ENCODE measurements around the gene FRMD5. TPM values are rescaled to one million over a fixed set of nuclear protein-coding genes. Genes with fewer than 3 reads are reported as not detected.

The FRMD5 gene
- polyA plus RNA-seq, 4 donors, result 0.49 to 1.1 (median 0.81) TPM; not detected in 1

DNA sequence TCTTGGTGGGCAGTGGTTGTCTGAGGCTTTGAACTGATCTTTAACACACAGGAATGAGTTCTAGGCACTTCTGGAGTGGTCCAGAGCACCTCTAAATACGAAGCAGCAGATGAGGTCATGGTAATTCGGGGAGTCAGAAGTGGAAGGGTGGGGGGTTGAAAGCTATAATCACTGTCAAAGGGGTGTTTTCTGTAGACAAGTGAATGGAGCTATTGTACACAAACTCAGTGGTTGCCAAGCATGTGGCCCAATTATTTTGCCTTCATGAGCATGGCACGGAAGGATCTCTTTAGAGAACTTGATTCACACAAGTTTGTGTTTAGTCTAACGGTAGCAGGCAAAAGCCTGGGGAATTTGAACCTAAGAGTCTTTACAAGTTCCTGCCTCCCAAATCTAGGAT lies 6.3 kb downstream of the FRMD5 start:
- DNase-seq (no peak), FAIRE-seq (no peak)
- peaks cover 0 to 8% (median 8%) of the 10 kb centered on the region in 3 donors for H3K27me3 ChIP-seq (ENCODE audit: control insufficient read depth in 3 of 3, insufficient read depth in 3 of 3, low read length in 3 of 3)
- 86 to 92% (median 87%) methylated on average over 4 of the region's 4 CpGs for WGBS, 3 donors
- H3K27ac ChIP-seq (ENCODE audit: low read depth in 1 of 3, low read length in 2 of 3), result no peak overlapping the region
- no peaks in the 10 kb centered on the region for H3K36me3 ChIP-seq (ENCODE audit: control insufficient read depth in 3 of 3, insufficient read depth in 2 of 3, low read depth in 1 of 3, low read length in 3 of 3)
- H3K9me3 ChIP-seq (ENCODE audit: control insufficient read depth in 2 of 2, insufficient read depth in 1 of 2, low read depth in 1 of 2, low read length in 1 of 2), result no peaks in the 10 kb centered on the region
- H3K4me1 ChIP-seq (ENCODE audit: control insufficient read depth in 3 of 3, insufficient read depth in 2 of 3, low read depth in 1 of 3, low read length in 2 of 3), result peaks cover 0 to 4% (median 0%) of the 10 kb centered on the region in 3 donors
- H3K4me3 ChIP-seq (ENCODE audit: low read depth in 1 of 3, low read length in 3 of 3), result no peak overlapping the region

DNA sequence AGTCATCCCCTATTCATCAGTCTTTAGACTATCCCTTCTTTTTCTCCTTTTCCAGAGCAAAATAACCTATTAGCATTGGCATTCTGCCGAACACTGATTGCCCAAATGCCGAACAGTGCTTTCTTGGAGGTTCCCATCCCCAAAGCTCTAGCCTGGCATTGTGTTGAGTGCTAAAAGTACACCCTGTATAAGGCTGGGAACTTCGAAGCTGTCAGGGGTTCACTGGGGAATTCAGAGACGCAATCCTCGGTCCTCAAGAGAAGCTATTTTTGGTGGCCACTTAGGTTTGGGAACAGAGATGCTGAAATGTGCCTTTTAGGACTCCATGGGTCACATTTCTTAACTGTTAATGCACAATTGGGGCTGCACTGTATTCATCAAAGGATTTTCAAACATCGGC lies 8.4 kb downstream of the FRMD5 start:
- 83 to 92% (median 90%) methylated on average over 6 of the region's 6 CpGs for WGBS, 3 donors
- no peak overlapping the region for H3K4me3 ChIP-seq (ENCODE audit: low read depth in 1 of 3, low read length in 3 of 3)
- no peaks in the 10 kb centered on the region for H3K9me3 ChIP-seq (ENCODE audit: control insufficient read depth in 2 of 2, insufficient read depth in 1 of 2, low read depth in 1 of 2, low read length in 1 of 2)
- FAIRE-seq (no peak), DNase-seq (no peak)
- no peaks in the 10 kb centered on the region for H3K4me1 ChIP-seq (ENCODE audit: control insufficient read depth in 3 of 3, insufficient read depth in 2 of 3, low read depth in 1 of 3, low read length in 2 of 3)
- H3K27me3 ChIP-seq (ENCODE audit: control insufficient read depth in 3 of 3, insufficient read depth in 3 of 3, low read length in 3 of 3), result peaks cover 0 to 4% (median 4%) of the 10 kb centered on the region in 3 donors
- no peaks in the 10 kb centered on the region for H3K36me3 ChIP-seq (ENCODE audit: control insufficient read depth in 3 of 3, insufficient read depth in 2 of 3, low read depth in 1 of 3, low read length in 3 of 3)
- no peak overlapping the region for H3K27ac ChIP-seq (ENCODE audit: low read depth in 1 of 3, low read length in 2 of 3)

DNA sequence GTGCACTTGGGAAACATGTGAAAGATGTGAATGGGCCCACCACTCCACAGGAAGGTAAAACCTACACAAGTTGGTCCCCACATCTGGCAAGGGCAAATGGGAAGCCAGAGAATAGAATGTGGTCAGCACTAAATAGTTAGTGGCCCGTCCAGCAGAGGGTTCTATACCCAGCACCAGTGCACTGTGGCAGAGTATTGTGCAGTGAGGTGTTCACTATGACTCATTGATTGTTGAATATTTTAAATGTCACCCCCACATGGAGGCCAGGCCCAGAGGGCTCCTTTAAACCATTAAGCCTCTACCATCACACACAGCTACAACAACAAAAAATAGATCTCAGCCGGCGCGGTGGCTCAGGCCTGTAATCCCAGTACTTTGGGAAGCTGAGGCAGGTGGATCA lies 11.7 kb downstream of the FRMD5 start:
- Histone ChIP-seq H3K27me3 (ENCODE audit: control insufficient read depth in 3 of 3, insufficient read depth in 3 of 3, low read length in 3 of 3) (no peaks in the 10 kb centered on the region), H3K36me3 (ENCODE audit: control insufficient read depth in 3 of 3, insufficient read depth in 2 of 3, low read depth in 1 of 3, low read length in 3 of 3) (no peaks in the 10 kb centered on the region), H3K27ac (ENCODE audit: low read depth in 1 of 3, low read length in 2 of 3) (no peak overlapping the region), H3K4me3 (ENCODE audit: low read depth in 1 of 3, low read length in 3 of 3) (no peak overlapping the region), H3K4me1 (ENCODE audit: control insufficient read depth in 3 of 3, insufficient read depth in 2 of 3, low read depth in 1 of 3, low read length in 2 of 3) (no peaks in the 10 kb centered on the region), H3K9me3 (ENCODE audit: control insufficient read depth in 2 of 2, insufficient read depth in 1 of 2, low read depth in 1 of 2, low read length in 1 of 2) (no peaks in the 10 kb centered on the region)
- DNase-seq (no peak), FAIRE-seq (no peak)
- WGBS, 3 donors, result 90 to 96% (median 95%) methylated on average over 4 of the region's 4 CpGs

DNA sequence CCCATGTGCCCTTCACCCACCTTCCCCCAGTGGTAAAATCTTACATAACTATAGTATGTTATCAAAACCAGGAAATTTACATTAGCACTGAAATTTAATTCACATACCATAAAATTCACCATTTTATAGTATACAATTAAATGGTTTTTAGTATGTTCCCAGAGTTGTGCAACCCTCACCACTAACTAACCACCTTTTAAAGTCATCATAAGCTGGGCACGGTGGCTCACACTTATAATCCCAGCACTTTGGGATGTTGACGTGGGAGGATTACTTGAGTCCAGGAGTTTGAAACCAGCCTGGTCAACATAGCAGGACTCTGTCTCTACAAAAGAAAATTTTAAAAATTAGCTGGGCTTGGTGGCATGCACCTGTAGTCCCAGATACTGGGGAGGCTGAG lies 13.7 kb downstream of the FRMD5 start:
- no peak for DNase-seq
- H3K36me3 ChIP-seq (ENCODE audit: control insufficient read depth in 3 of 3, insufficient read depth in 2 of 3, low read depth in 1 of 3, low read length in 3 of 3), result no peaks in the 10 kb centered on the region

DNA sequence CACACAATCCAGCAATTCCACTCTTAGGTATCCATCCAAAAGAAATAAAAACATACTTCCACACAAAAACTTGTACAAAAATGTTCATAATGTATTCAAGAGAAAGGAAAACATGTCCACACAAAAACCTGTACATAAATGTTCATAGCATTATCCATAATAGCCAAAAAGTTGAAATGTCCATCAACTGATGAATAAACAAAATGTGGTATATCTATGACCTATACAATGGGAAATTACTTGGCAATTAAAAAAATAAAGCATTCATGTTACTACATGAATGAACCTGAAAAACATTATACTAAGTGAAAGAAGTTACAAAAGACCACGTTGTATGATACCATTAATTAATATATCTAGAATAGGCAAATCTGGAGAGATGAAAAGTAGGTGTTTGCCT lies 17.9 kb downstream of the FRMD5 start:
- Histone ChIP-seq H3K27ac (ENCODE audit: low read depth in 1 of 3, low read length in 2 of 3) (no peak overlapping the region), H3K27me3 (ENCODE audit: control insufficient read depth in 3 of 3, insufficient read depth in 3 of 3, low read length in 3 of 3) (no peaks in the 10 kb centered on the region), H3K4me1 (ENCODE audit: control insufficient read depth in 3 of 3, insufficient read depth in 2 of 3, low read depth in 1 of 3, low read length in 2 of 3) (no peaks in the 10 kb centered on the region), H3K9me3 (ENCODE audit: control insufficient read depth in 2 of 2, insufficient read depth in 1 of 2, low read depth in 1 of 2, low read length in 1 of 2) (no peaks in the 10 kb centered on the region), H3K4me3 (ENCODE audit: low read depth in 1 of 3, low read length in 3 of 3) (no peak overlapping the region), H3K36me3 (ENCODE audit: control insufficient read depth in 3 of 3, insufficient read depth in 2 of 3, low read depth in 1 of 3, low read length in 3 of 3) (no peaks in the 10 kb centered on the region)
- DNase-seq (no peak), FAIRE-seq (no peak)
- 65 to 68% (median 67%) methylated on average over 1 of the region's 1 CpG for WGBS, 3 donors

More for the DNA sequence above, 13.7 kb downstream of the FRMD5 start:
- WGBS, 3 donors, result 80 to 85% (median 81%) methylated on average over 2 of the region's 2 CpGs
- Histone ChIP-seq H3K4me3 (ENCODE audit: low read depth in 1 of 3, low read length in 3 of 3) (no peak overlapping the region), H3K4me1 (ENCODE audit: control insufficient read depth in 3 of 3, insufficient read depth in 2 of 3, low read depth in 1 of 3, low read length in 2 of 3) (no peaks in the 10 kb centered on the region), H3K9me3 (ENCODE audit: control insufficient read depth in 2 of 2, insufficient read depth in 1 of 2, low read depth in 1 of 2, low read length in 1 of 2) (no peaks in the 10 kb centered on the region), H3K27me3 (ENCODE audit: control insufficient read depth in 3 of 3, insufficient read depth in 3 of 3, low read length in 3 of 3) (no peaks in the 10 kb centered on the region), H3K27ac (ENCODE audit: low read depth in 1 of 3, low read length in 2 of 3) (no peak overlapping the region)
- FAIRE-seq, result no peak

DNA sequence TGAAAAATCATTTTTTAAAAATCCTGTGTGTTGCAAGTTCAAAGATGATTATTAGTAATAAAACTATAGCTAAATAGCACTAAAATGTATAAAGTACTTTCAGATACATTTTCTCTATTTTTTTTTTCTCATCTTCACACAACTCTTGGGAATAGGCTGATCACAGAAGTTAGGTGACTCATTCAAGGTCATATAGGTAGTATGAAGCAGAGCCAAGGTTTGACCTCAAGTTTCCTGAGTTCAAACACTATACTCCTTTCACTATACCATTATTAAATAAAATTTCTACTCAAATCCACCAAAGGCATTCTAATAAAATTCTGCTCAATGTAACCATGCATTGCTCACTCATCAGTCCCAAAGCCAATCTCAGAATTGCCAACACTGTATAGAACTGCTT lies 21.3 kb downstream of the FRMD5 start:
- DNase-seq (no peak), FAIRE-seq (no peak)
- H3K27ac ChIP-seq (ENCODE audit: low read depth in 1 of 3, low read length in 2 of 3), result no peak overlapping the region
- H3K36me3 ChIP-seq (ENCODE audit: control insufficient read depth in 3 of 3, insufficient read depth in 2 of 3, low read depth in 1 of 3, low read length in 3 of 3), result no peaks in the 10 kb centered on the region
- H3K27me3 ChIP-seq (ENCODE audit: control insufficient read depth in 3 of 3, insufficient read depth in 3 of 3, low read length in 3 of 3), result no peaks in the 10 kb centered on the region
- H3K9me3 ChIP-seq (ENCODE audit: control insufficient read depth in 2 of 2, insufficient read depth in 1 of 2, low read depth in 1 of 2, low read length in 1 of 2), result no peaks in the 10 kb centered on the region
- no peaks in the 10 kb centered on the region for H3K4me1 ChIP-seq (ENCODE audit: control insufficient read depth in 3 of 3, insufficient read depth in 2 of 3, low read depth in 1 of 3, low read length in 2 of 3)
- no peak overlapping the region for H3K4me3 ChIP-seq (ENCODE audit: low read depth in 1 of 3, low read length in 3 of 3)

DNA sequence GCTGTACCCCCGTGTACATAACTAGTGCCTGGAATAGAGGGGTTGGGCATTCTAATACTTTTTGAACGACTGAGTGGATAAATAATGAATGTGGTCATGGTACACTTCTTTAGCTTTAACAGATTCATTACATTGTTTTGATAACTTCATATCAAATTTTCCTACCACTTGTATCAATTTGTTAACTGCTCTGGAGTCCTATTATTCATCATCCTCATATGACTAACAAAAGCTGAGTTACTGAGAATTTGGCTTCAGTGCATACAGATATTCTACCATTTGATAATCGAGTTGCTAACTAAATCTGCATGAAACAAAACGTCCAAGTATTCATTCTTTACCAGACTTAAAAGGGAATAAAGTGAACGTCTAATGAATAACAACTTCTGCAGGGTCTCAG lies 31.7 kb downstream of the FRMD5 start:
- H3K4me3 ChIP-seq (ENCODE audit: low read depth in 1 of 3, low read length in 3 of 3), result no peak overlapping the region
- H3K9me3 ChIP-seq (ENCODE audit: control insufficient read depth in 2 of 2, insufficient read depth in 1 of 2, low read depth in 1 of 2, low read length in 1 of 2), result no peaks in the 10 kb centered on the region
- WGBS, 3 donors, result 58 to 71% (median 66%) methylated on average over 5 of the region's 5 CpGs
- FAIRE-seq (no peak), DNase-seq (no peak)
- no peak overlapping the region for H3K27ac ChIP-seq (ENCODE audit: low read depth in 1 of 3, low read length in 2 of 3)
- no peaks in the 10 kb centered on the region for H3K4me1 ChIP-seq (ENCODE audit: control insufficient read depth in 3 of 3, insufficient read depth in 2 of 3, low read depth in 1 of 3, low read length in 2 of 3)
- H3K27me3 ChIP-seq (ENCODE audit: control insufficient read depth in 3 of 3, insufficient read depth in 3 of 3, low read length in 3 of 3), result no peaks in the 10 kb centered on the region
- H3K36me3 ChIP-seq (ENCODE audit: control insufficient read depth in 3 of 3, insufficient read depth in 2 of 3, low read depth in 1 of 3, low read length in 3 of 3), result no peaks in the 10 kb centered on the region

DNA sequence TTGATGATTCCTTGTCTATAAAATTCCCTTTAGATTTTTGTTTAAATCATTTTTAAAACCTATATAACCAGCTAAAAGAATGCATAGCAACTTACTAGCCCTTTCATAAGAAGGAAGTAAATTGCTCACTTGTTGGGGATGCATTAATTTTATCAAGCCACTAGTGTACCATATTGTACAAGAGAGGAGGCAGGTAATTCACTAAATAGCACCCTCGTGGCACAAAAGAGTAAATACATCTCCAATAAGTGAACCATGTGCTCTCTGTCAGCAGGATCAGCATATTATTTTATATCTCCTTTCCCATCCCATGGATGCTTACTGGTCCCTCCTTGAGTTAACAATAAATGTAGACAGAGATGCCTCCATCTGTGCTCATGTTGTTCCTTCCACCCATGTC lies 34.3 kb downstream of the FRMD5 start:
- H3K4me1 ChIP-seq (ENCODE audit: control insufficient read depth in 3 of 3, insufficient read depth in 2 of 3, low read depth in 1 of 3, low read length in 2 of 3), result no peaks in the 10 kb centered on the region
- H3K27ac ChIP-seq (ENCODE audit: low read depth in 1 of 3, low read length in 2 of 3), result no peak overlapping the region
- no peaks in the 10 kb centered on the region for H3K36me3 ChIP-seq (ENCODE audit: control insufficient read depth in 3 of 3, insufficient read depth in 2 of 3, low read depth in 1 of 3, low read length in 3 of 3)
- H3K27me3 ChIP-seq (ENCODE audit: control insufficient read depth in 3 of 3, insufficient read depth in 3 of 3, low read length in 3 of 3), result no peaks in the 10 kb centered on the region
- 76 to 95% (median 80%) methylated on average over 1 of the region's 1 CpG for WGBS, 3 donors
- no peaks in the 10 kb centered on the region for H3K9me3 ChIP-seq (ENCODE audit: control insufficient read depth in 2 of 2, insufficient read depth in 1 of 2, low read depth in 1 of 2, low read length in 1 of 2)
- no peak for FAIRE-seq
- no peak overlapping the region for H3K4me3 ChIP-seq (ENCODE audit: low read depth in 1 of 3, low read length in 3 of 3)
- DNase-seq, result no peak

DNA sequence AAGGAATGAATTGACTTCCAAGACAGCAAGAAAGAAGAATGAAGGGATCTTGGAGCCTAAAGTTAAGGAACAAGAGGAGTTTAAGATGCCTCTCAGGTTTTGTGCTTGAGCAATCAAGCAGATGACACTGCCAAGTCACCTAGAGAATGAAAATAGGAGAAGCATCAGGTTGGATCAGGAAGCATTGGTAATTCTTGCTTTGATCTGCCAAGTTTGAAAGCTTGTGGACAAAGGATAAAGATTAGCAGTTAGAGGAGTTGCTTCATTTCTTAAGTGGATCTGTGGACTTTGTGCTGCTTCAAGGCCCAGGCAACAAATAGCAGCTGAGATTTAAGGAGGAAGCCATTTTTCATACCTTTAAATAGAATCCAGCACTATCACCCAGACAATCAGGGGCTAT lies 35.6 kb downstream of the FRMD5 start:
- Histone ChIP-seq H3K4me1 (ENCODE audit: control insufficient read depth in 3 of 3, insufficient read depth in 2 of 3, low read depth in 1 of 3, low read length in 2 of 3) (no peaks in the 10 kb centered on the region), H3K4me3 (ENCODE audit: low read depth in 1 of 3, low read length in 3 of 3) (no peak overlapping the region), H3K27ac (ENCODE audit: low read depth in 1 of 3, low read length in 2 of 3) (no peak overlapping the region), H3K36me3 (ENCODE audit: control insufficient read depth in 3 of 3, insufficient read depth in 2 of 3, low read depth in 1 of 3, low read length in 3 of 3) (no peaks in the 10 kb centered on the region), H3K27me3 (ENCODE audit: control insufficient read depth in 3 of 3, insufficient read depth in 3 of 3, low read length in 3 of 3) (no peaks in the 10 kb centered on the region), H3K9me3 (ENCODE audit: control insufficient read depth in 2 of 2, insufficient read depth in 1 of 2, low read depth in 1 of 2, low read length in 1 of 2) (no peaks in the 10 kb centered on the region)
- FAIRE-seq (no peak), DNase-seq (peak in 1 of 2 donors; percentile 18)

All from small intestine (tissue), 7 donors.